Duodenal mucosa (tissue), 2 donors: ENCODE results near the gene VIPR2.

Experiments
- H3K27ac ChIP-seq: one replicate; pipeline ENCODE4 v1.7.0; 2013; ENCODE audit warnings: low read depth, low read length
- H3K27me3 ChIP-seq, 2 donors: one replicate each; pipeline ENCODE4 v1.7.0; 2013; ENCODE audit warnings: low read length in 2 of 2, control low read depth in 1 of 2; ENCODE audit not compliant: insufficient read depth in 2 of 2, control insufficient read depth in 1 of 2
- H3K36me3 ChIP-seq, 2 donors: one replicate each; pipeline ENCODE4 v1.7.0; 2013; ENCODE audit warnings: low read length in 2 of 2, control low read depth in 1 of 2; ENCODE audit not compliant: insufficient read depth in 2 of 2, control insufficient read depth in 1 of 2
- H3K4me1 ChIP-seq, 2 donors: one replicate each; pipeline ENCODE4 v1.7.0; 2013; ENCODE audit warnings: low read length in 2 of 2, control low read depth in 1 of 2; ENCODE audit not compliant: insufficient read depth in 2 of 2, control insufficient read depth in 1 of 2
- H3K4me3 ChIP-seq, 2 donors: one replicate each; pipeline ENCODE4 v1.7.0; 2013; ENCODE audit warnings: low read length in 2 of 2, low read depth in 1 of 2
- H3K9ac ChIP-seq, 2 donors: one replicate each; pipeline ENCODE4 v1.7.0; 2013; ENCODE audit warnings: low read length in 2 of 2, low read depth in 1 of 2
- H3K9me3 ChIP-seq, 2 donors: one replicate each; pipeline ENCODE4 v1.7.0; 2013; ENCODE audit warnings: low read length in 2 of 2, control low read depth in 1 of 2; ENCODE audit not compliant: control insufficient read depth in 1 of 2

The VIPR2 gene

DNA sequence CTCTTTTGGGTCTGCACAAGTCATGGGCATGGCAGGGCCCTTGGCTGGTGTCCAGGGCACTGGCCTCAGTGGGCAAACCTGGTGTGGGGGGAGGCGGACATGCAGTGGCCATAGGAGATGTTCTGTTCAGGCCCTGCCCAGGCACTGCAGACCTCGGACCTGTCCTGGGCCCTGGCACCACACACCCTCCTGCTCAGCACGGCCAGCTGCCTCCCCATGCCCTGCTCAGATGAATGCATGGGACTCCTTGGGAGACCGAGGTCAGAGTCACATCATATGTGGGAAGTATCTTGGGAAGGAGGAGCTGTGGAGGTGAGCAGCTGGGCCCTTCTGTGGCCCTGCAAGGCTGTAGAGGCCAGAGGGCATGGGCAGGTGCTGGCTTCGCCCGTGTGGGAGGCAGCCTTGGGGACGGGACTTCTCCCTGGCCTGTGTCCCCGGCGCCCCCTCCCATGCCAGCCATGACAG, 130.8 kb downstream of the VIPR2 start:
- Histone ChIP-seq H3K36me3 (no peaks in the 10 kb centered on the region), H3K9ac (no peak overlapping the region), H3K27ac (no peak overlapping the region), H3K4me3 (no peak overlapping the region), H3K4me1 (peaks cover 11 to 22% of the 10 kb centered on the region in 2 donors), H3K9me3 (no peaks in the 10 kb centered on the region), H3K27me3 (no peaks in the 10 kb centered on the region)

DNA sequence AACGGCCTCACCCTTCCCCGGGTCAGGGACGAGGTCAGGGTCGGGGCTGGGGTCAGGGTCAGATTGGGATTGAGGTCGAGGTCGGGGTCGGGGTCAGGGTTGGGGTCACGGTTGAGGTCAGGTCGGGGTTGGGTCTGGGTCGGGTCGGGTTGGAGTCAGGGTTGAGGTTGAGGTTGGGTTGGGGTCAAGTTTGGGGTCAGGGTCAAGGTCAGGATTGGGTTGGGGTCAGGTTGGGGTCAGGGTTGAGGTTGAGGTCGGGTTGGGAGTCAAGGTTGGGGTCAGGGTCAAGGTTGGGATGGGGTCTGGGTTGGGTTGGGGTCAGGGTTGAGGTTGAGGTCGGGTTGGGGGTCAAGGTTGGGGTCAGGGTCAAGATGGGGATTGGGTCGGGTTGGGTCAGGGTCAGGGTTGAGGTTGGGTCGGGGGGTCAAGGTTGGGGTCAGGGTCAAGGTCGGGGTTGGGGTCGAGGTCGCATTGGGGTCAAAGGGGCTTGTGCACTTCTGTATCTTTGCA, 131.4 kb downstream of the VIPR2 start:
- Histone ChIP-seq H3K36me3 (no peaks in the 10 kb centered on the region), H3K27ac (no peak overlapping the region), H3K9ac (no peak overlapping the region)

GRCh38 chr7:159012353-159013069, 132.2 kb downstream of the VIPR2 start:
- Histone ChIP-seq H3K4me1 (peaks cover 11 to 22% of the 10 kb centered on the region in 2 donors), H3K9ac (no peak overlapping the region), H3K4me3 (no peak overlapping the region), H3K36me3 (no peaks in the 10 kb centered on the region), H3K27me3 (no peaks in the 10 kb centered on the region), H3K27ac (peak overlapping the region; percentile 1), H3K9me3 (no peaks in the 10 kb centered on the region)

More for the DNA sequence above, 131.4 kb downstream of the VIPR2 start:
- H3K4me3 ChIP-seq = no peak overlapping the region
- H3K27me3 ChIP-seq = no peaks in the 10 kb centered on the region
- H3K9me3 ChIP-seq = no peaks in the 10 kb centered on the region
- H3K4me1 ChIP-seq = peaks cover 11 to 22% of the 10 kb centered on the region in 2 donors

DNA sequence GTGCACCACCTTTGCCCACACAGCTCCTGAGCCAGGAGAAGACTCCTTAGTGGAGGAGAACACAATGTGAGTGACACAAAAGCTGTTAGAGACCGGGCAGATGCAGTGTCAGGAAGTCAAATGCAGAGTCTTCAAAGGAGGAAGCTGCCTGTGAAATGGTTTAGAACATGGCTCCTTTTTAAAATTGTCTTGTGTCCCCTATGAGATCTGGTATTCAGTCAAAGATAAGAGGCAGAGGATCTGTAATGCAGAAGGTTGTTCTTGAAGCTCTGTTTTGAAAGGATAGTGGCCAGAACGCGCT, 133.0 kb downstream of the VIPR2 start:
- Histone ChIP-seq H3K27ac (no peak overlapping the region), H3K36me3 (no peaks in the 10 kb centered on the region), H3K27me3 (no peaks in the 10 kb centered on the region), H3K4me3 (no peak overlapping the region), H3K4me1 (peaks cover 11 to 22% of the 10 kb centered on the region in 2 donors), H3K9me3 (no peaks in the 10 kb centered on the region), H3K9ac (no peak overlapping the region)

DNA sequence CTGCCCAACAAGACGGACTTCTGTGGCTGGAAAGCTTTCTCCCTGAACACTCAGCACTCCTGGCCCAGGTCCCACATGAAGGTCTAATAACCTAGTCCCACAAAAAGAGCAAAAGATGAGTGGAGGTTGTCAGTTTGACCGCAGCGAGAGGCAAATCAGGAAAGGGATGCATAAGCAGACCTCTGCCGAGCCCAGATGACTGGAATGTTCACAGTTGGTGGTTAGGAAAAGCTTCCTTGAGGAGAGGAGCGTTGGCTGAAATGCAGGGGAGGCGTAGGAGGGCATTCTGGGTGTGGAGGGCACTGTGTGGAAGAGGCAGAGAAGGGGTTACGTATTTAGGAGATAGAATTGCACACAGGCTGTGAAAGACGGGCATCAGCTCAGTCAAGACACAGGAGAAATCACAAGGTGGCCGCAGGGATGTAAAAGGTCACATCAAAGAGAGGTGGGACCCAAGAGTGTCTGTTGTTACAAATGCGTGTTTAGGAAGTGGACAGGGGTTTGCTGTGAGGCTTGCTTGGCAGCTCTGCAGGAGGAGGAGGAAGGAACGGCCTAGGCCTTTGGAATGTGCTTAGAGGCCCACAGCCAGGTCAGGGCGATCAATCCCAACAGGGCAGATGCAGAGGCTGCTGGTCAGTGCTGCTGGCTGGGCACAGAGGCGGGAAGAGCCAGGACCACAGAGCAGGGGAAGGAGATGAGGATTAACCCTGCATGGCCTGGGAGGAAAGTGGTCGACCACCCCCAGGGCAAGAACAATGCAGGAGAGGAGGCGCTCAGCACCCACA, 133.5 kb downstream of the VIPR2 start:
- no peaks in the 10 kb centered on the region for H3K36me3 ChIP-seq
- no peak overlapping the region for H3K27ac ChIP-seq
- H3K9ac ChIP-seq = no peak overlapping the region
- no peaks in the 10 kb centered on the region for H3K9me3 ChIP-seq
- H3K4me1 ChIP-seq = peaks cover 11 to 22% of the 10 kb centered on the region in 2 donors
- H3K4me3 ChIP-seq = no peak overlapping the region
- no peaks in the 10 kb centered on the region for H3K27me3 ChIP-seq

DNA sequence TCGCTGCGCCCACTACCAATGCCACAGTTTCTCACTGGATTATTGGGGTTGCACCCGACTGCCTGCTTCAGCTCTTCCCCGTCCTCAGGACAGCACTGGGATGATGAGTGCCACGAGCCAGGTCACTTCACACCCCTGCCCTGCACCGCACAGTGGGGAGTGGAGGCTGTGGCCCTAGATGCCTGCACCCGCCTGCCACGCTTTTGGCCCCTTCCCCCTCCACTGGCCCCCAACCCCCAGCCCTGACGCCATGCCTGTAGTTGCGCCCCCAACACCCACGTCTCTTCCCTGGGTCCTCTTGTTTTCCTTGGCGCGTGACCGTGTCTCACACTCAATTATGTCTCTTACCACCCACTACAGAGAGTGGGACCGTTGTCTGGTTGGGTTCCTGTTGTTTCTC, 134.3 kb downstream of the VIPR2 start:
- no peak overlapping the region for H3K27ac ChIP-seq
- peaks cover 11 to 20% of the 10 kb centered on the region in 2 donors for H3K4me1 ChIP-seq
- H3K4me3 ChIP-seq = no peak overlapping the region
- no peak overlapping the region for H3K9ac ChIP-seq
- H3K36me3 ChIP-seq = no peaks in the 10 kb centered on the region
- H3K27me3 ChIP-seq = no peaks in the 10 kb centered on the region
- no peaks in the 10 kb centered on the region for H3K9me3 ChIP-seq

DNA sequence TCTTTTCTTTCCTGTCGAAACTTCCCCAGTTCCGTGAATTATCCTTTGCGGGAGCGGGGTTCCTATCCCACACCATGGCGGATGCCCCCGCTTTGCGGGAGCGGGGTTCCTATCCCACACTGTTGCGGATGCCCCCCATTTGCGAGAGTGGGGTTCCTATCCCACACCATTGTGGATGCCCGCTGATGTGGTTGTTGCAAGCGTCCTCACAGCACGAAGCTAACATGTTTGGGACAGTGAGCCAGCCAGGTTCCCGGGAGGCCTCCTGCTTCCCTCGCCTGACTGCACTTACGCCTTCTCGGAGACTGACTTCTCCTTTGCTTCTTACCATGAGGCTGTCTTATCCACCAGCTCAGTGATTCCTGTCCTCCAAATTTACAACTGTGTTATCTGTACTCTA, 134.7 kb downstream of the VIPR2 start:
- Histone ChIP-seq H3K9me3 (no peaks in the 10 kb centered on the region), H3K9ac (no peak overlapping the region), H3K36me3 (no peaks in the 10 kb centered on the region), H3K27ac (no peak overlapping the region), H3K4me3 (no peak overlapping the region), H3K4me1 (peaks cover 11 to 16% of the 10 kb centered on the region in 2 donors), H3K27me3 (no peaks in the 10 kb centered on the region)

DNA sequence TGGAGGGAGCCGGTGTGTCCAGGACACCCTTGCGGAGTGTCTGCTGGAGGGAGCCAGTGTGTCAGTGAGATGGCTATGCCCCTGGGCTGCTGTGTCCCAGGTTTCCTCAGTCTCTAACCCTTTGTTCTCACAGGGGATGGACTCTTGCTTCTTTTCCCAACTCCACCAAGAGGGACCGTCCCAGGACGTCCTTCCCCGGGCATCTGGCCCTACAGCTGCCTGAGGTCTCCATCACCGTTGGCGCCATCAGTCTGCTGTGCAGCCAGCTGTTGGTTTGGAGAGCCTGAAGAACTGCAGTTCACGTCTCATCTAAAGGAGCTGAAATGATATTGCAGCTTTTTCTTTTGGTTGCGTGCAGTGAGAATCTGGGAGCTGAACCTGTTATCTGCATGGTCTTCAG, 136.2 kb downstream of the VIPR2 start:
- Histone ChIP-seq H3K9ac (no peak overlapping the region), H3K4me1 (peaks cover 11 to 15% of the 10 kb centered on the region in 2 donors), H3K27ac (no peak overlapping the region), H3K4me3 (no peak overlapping the region), H3K27me3 (no peaks in the 10 kb centered on the region), H3K36me3 (no peaks in the 10 kb centered on the region), H3K9me3 (no peaks in the 10 kb centered on the region)

DNA sequence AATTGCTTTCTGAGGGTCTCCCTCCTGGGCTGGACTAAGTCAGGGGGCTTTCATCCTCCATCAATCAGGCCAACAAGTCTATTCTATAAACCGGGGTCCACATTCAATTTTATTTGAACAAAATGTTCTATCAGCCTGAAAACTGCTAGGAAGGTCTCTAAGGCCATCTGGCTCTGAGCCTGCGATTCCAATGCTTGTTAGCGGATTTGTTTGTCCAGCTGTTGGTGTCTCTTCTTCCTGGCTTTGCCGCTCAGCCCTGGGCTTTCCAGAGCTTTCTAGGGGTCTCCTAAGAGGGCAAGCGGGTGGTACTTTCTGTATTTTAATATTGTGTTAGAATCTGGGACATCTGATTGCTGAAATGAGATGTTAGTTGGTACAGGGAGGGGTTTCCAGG, 136.7 kb downstream of the VIPR2 start:
- H3K27ac ChIP-seq = no peak overlapping the region
- no peak overlapping the region for H3K9ac ChIP-seq
- H3K36me3 ChIP-seq = no peaks in the 10 kb centered on the region
- no peaks in the 10 kb centered on the region for H3K27me3 ChIP-seq
- H3K9me3 ChIP-seq = no peaks in the 10 kb centered on the region
- H3K4me3 ChIP-seq = no peak overlapping the region
- H3K4me1 ChIP-seq = peaks cover 9 to 11% of the 10 kb centered on the region in 2 donors

- Histone ChIP-seq H3K27me3 (no peaks in the 10 kb centered on the region), H3K27ac (no peak overlapping the region), H3K9ac (no peak overlapping the region)
Observed at GRCh38 chr7:159007364-159007995, 137.2 kb downstream of the VIPR2 start.

More at GRCh38 chr7:159007364-159007995, 137.2 kb downstream of the VIPR2 start:
- Histone ChIP-seq H3K36me3 (no peaks in the 10 kb centered on the region), H3K4me3 (no peak overlapping the region), H3K4me1 (peaks cover 4 to 8% of the 10 kb centered on the region in 2 donors), H3K9me3 (no peaks in the 10 kb centered on the region)
